HEK293 (cell line): ENCODE data around the gene CCDC12.

Experiments used
- CTCF ChIP-seq: fragments of 450-650 bp; formaldehyde crosslinking; IDR thresholded peaks from 2 replicates; pipeline ENCODE4 v1.5.1; 2016; ENCODE audit warnings: missing biosample characterization, missing genetic modification characterization
- TCF7L2 ChIP-seq: IDR thresholded peaks from 2 replicates; pipeline ENCODE4 v1.6.1; 2011; ENCODE audit warnings: low read depth, mild to moderate bottlenecking, inconsistent platforms, low read length, moderate library complexity, borderline replicate concordance
- ZBTB1 ChIP-seq: fragments of 450-650 bp; formaldehyde crosslinking; IDR thresholded peaks from 2 replicates; pipeline ENCODE4 v1.5.1; 2016; ENCODE audit warnings: missing biosample characterization, missing genetic modification characterization
- ZBTB8A ChIP-seq: fragments of 450-650 bp; formaldehyde crosslinking; IDR thresholded peaks from 2 replicates; pipeline ENCODE4 v1.5.1; 2016; ENCODE audit warnings: missing biosample characterization, missing genetic modification characterization
- ZNF274 ChIP-seq, 2 experiments: fragments of 200-500 bp in 1 of 2; fragments of 450-650 bp in 1 of 2; sonication (Bioruptor generic) in 1 of 2; formaldehyde crosslinking in 1 of 2; IDR thresholded peaks; 2 replicates each; pipeline versions ENCODE4 v1.5.1 to v1.6.1; 2014 to 2016; ENCODE audit warnings: borderline replicate concordance in 1 of 2, inconsistent platforms in 1 of 2, low read length in 1 of 2, missing biosample characterization in 1 of 2, missing genetic modification characterization in 1 of 2
- ZNF280D ChIP-seq: fragments of 450-650 bp; formaldehyde crosslinking; IDR thresholded peaks from 2 replicates; pipeline ENCODE4 v1.5.1; 2016; ENCODE audit warnings: missing biosample characterization, missing genetic modification characterization
- ZNF514 ChIP-seq: fragments of 450-650 bp; formaldehyde crosslinking; IDR thresholded peaks from 2 replicates; pipeline ENCODE4 v1.5.1; 2016; ENCODE audit warnings: missing biosample characterization, missing genetic modification characterization
- ZNF792 ChIP-seq: fragments of 450-650 bp; formaldehyde crosslinking; IDR thresholded peaks from 2 replicates; pipeline ENCODE4 v1.5.1; 2016; ENCODE audit warnings: missing biosample characterization, missing genetic modification characterization
- TF ChIP-seq, protein P1 (sequence below): fragments of 450-650 bp; formaldehyde crosslinking; IDR thresholded peaks from 2 replicates; pipeline ENCODE4 v1.5.1; 2016; ENCODE audit warnings: missing biosample characterization, missing genetic modification characterization
- TF ChIP-seq, protein P2 (sequence below): fragments of 450-650 bp; formaldehyde crosslinking; IDR thresholded peaks from 2 replicates; pipeline ENCODE4 v1.5.1; 2016; ENCODE audit warnings: missing biosample characterization, missing genetic modification characterization
- TF ChIP-seq, protein P3 (sequence below): fragments of 450-650 bp; formaldehyde crosslinking; IDR thresholded peaks from 2 replicates; pipeline ENCODE4 v1.5.1; 2017; ENCODE audit warnings: missing biosample characterization, missing genetic modification characterization

DNA sequence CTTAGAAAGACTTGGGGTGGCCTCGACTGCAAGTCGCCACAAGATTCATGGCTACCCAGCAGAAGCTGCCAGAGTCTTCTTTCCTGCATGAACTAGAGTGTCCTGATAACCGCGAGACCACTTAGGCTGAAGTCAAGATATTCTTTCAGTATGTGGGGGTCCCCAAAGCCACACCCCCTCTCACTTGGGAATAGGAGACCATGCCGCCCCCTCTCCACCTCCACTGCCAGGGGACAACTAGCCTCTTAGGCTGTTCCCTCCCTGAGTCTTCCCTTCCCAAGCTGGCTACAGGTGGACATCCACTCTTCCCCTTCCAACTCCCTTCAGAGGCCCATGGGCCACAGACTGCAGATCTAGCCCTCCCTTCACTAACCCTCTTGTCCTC is 1.3 kb upstream of the CCDC12 start:
- TF ChIP-seq ZNF514, result no peak
- TF ChIP-seq, protein P1, sequence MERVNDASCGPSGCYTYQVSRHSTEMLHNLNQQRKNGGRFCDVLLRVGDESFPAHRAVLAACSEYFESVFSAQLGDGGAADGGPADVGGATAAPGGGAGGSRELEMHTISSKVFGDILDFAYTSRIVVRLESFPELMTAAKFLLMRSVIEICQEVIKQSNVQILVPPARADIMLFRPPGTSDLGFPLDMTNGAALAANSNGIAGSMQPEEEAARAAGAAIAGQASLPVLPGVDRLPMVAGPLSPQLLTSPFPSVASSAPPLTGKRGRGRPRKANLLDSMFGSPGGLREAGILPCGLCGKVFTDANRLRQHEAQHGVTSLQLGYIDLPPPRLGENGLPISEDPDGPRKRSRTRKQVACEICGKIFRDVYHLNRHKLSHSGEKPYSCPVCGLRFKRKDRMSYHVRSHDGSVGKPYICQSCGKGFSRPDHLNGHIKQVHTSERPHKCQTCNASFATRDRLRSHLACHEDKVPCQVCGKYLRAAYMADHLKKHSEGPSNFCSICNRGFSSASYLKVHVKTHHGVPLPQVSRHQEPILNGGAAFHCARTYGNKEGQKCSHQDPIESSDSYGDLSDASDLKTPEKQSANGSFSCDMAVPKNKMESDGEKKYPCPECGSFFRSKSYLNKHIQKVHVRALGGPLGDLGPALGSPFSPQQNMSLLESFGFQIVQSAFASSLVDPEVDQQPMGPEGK, result no peak
- no peak for TF ChIP-seq ZNF274 (IDR thresholded peaks at IDR 0.05; ENCODE audit: low read length)
- no peak for TF ChIP-seq ZNF274 (tag by site-specific recombination; IDR thresholded peaks at IDR 0.05; ENCODE audit: borderline replicate concordance)
- TF ChIP-seq CTCF (tag by site-specific recombination), result no peak
- TF ChIP-seq ZNF792, result no peak
- TF ChIP-seq, protein P2, sequence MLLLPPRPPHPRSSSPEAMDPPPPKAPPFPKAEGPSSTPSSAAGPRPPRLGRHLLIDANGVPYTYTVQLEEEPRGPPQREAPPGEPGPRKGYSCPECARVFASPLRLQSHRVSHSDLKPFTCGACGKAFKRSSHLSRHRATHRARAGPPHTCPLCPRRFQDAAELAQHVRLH (tag by site-specific recombination), result no peak
- TF ChIP-seq, protein P3, sequence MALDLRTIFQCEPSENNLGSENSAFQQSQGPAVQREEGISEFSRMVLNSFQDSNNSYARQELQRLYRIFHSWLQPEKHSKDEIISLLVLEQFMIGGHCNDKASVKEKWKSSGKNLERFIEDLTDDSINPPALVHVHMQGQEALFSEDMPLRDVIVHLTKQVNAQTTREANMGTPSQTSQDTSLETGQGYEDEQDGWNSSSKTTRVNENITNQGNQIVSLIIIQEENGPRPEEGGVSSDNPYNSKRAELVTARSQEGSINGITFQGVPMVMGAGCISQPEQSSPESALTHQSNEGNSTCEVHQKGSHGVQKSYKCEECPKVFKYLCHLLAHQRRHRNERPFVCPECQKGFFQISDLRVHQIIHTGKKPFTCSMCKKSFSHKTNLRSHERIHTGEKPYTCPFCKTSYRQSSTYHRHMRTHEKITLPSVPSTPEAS (tag by site-specific recombination), result no peak
- no peak for TF ChIP-seq ZNF280D
- no peak for TF ChIP-seq ZBTB8A
- no peak for TF ChIP-seq TCF7L2
- TF ChIP-seq ZBTB1 (tag by site-specific recombination), result no peak
